ENCODE measurements around the gene KDM3A.

GRCh38 chr2:86434290-86434689 lies 6.9 kb upstream of the KDM3A start:
- TF ChIP-seq POLR2A (IDR thresholded peaks at IDR 0.05; ENCODE audit: low read length) (no peak), GATA1 (IDR thresholded peaks at IDR 0.05; ENCODE audit: low read depth, low read length) (no peak)
